SK-N-SH treated with all-trans-retinoic acid at 6 μM for 48 hours (cell line): ENCODE results near the gene DFFB.

ENCODE experiments used
- ATAC-seq: fragments of 200-7000 bp; cut with Tn5 transposase; 3 replicates; pipeline ENCODE4 v1.9.1; 2020; ENCODE audit warnings: mild to moderate bottlenecking, moderate library complexity
- BACH2 ChIP-seq: fragments of 250-450 bp; sonication (Bioruptor Pico); IDR thresholded peaks from 2 replicates; pipeline ENCODE4 v1.9.0; 2021; ENCODE audit warnings: mild to moderate bottlenecking, borderline replicate concordance
- CSDC2 ChIP-seq: fragments of 250-450 bp; sonication (Bioruptor Pico); IDR thresholded peaks from 2 replicates; pipeline ENCODE4 v1.5.0; 2020; ENCODE audit warnings: mild to moderate bottlenecking, moderate library complexity
- ESRRG ChIP-seq: fragments of 250-450 bp; sonication (Bioruptor Pico); IDR thresholded peaks from 2 replicates; pipeline ENCODE4 v1.6.1; 2021; ENCODE audit warnings: mild to moderate bottlenecking
- GLIS3 ChIP-seq: fragments of 250-450 bp; sonication (Bioruptor Pico); IDR thresholded peaks from 2 replicates; pipeline ENCODE4 v1.5.0; 2020; ENCODE audit warnings: mild to moderate bottlenecking, moderate library complexity
- OSR1 ChIP-seq: fragments of 250-450 bp; sonication (Bioruptor Pico); IDR thresholded peaks from 2 replicates; pipeline ENCODE4 v1.8.0; 2022; ENCODE audit warnings: moderate library complexity, mild to moderate bottlenecking, inconsistent platforms
- PATZ1 ChIP-seq: fragments of 250-450 bp; sonication (Bioruptor Pico); IDR thresholded peaks from 2 replicates; pipeline ENCODE4 v1.8.0; 2020; ENCODE audit warnings: mild to moderate bottlenecking, moderate library complexity, borderline replicate concordance
- POU6F1 ChIP-seq: fragments of 250-450 bp; sonication (Bioruptor Pico); IDR thresholded peaks from 2 replicates; pipeline ENCODE4 v1.8.0; 2021; ENCODE audit warnings: low read depth, mild to moderate bottlenecking, moderate library complexity, borderline replicate concordance
- PPARA ChIP-seq: fragments of 250-450 bp; sonication (Bioruptor Pico); IDR thresholded peaks from 2 replicates; pipeline ENCODE4 v1.5.0; 2020; ENCODE audit warnings: mild to moderate bottlenecking, borderline replicate concordance
- RARB ChIP-seq: fragments of 250-450 bp; sonication (Bioruptor Pico); IDR thresholded peaks from 2 replicates; pipeline ENCODE4 v1.8.0; 2021; ENCODE audit warnings: mild to moderate bottlenecking, moderate library complexity
- SNAI2 ChIP-seq: fragments of 250-450 bp; sonication (Bioruptor Pico); IDR thresholded peaks from 2 replicates; pipeline ENCODE4 v1.5.0; 2020; ENCODE audit warnings: mild to moderate bottlenecking, moderate library complexity
- TCF4 ChIP-seq: fragments of 250-450 bp; sonication (Bioruptor Pico); IDR thresholded peaks from 2 replicates; pipeline ENCODE4 v1.8.0; 2021; ENCODE audit warnings: mild to moderate bottlenecking, moderate library complexity, borderline replicate concordance
- TSHZ2 ChIP-seq: fragments of 250-450 bp; sonication (Bioruptor Pico); IDR thresholded peaks from 2 replicates; pipeline ENCODE4 v1.5.0; 2020; ENCODE audit warnings: mild to moderate bottlenecking, moderate library complexity
- ZC3H10 ChIP-seq: fragments of 250-450 bp; sonication (Bioruptor Pico); IDR thresholded peaks from 2 replicates; pipeline ENCODE4 v1.5.1; 2021; ENCODE audit warnings: mild to moderate bottlenecking, moderate library complexity
- ZFP3 ChIP-seq: fragments of 250-450 bp; sonication (Bioruptor Pico); IDR thresholded peaks from 2 replicates; pipeline ENCODE4 v1.5.0; 2020; ENCODE audit warnings: mild to moderate bottlenecking, moderate library complexity
- ZFP30 ChIP-seq: fragments of 450-650 bp; formaldehyde crosslinking; IDR thresholded peaks from 2 replicates; pipeline ENCODE4 v1.5.0; 2022; ENCODE audit warnings: mild to moderate bottlenecking, moderate library complexity
- ZNF565 ChIP-seq: fragments of 450-650 bp; formaldehyde crosslinking; conservative IDR thresholded peaks from 2 replicates; pipeline ENCODE4 v1.5.0; 2020; ENCODE audit warnings: low read depth, mild to moderate bottlenecking, moderate library complexity
- ZNF70 ChIP-seq: fragments of 450-650 bp; formaldehyde crosslinking; IDR thresholded peaks from 2 replicates; pipeline ENCODE4 v1.5.0; 2020; ENCODE audit warnings: mild to moderate bottlenecking, moderate library complexity
- ZNF8 ChIP-seq: fragments of 450-650 bp; formaldehyde crosslinking; IDR thresholded peaks from 2 replicates; pipeline ENCODE4 v1.5.0; 2020; ENCODE audit warnings: mild to moderate bottlenecking, moderate library complexity
- TF ChIP-seq, protein P1 (sequence below): fragments of 250-450 bp; sonication (Bioruptor Pico); IDR thresholded peaks from 2 replicates; pipeline ENCODE4 v1.5.1; 2021; ENCODE audit warnings: mild to moderate bottlenecking, moderate library complexity

DFFB gene

DNA sequence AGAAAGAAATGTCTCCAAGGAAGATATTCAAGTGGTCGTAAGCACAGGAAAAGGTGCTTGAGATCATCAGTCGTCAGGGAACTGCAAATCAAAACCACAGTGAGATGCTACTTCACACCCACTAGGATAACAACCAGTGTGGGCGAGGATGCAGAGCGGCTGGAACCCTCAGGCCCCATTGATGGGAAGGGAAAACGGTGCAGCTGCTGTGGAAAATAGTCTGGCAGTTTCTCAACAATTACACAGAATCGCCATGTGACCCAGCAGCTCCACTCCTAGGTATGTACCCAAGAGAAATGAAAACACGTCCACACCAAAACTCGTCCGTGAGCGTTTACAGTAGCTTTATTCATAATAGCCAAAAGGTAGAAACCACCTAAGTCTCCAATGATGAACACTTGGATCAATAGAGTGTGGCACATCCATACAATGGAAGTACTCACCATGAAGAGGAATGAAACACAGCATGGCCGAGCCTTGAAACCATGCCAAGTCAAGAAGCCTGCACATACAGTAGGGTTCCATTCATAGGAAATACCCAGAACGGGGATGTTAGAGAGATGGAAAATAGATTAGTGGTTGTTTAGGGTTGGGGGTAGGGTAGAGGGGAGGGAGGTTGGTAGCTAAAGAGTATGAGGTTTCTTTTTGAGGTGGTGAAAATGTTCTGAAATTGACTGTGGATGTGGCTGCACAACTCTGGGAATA lies 6.1 kb downstream of the DFFB start:
- no peak for ATAC-seq
- TF ChIP-seq CSDC2 (no peak), ESRRG (CRISPR knock-in tag) (no peak), ZNF70 (CRISPR knock-in tag) (no peak), ZNF565 (CRISPR knock-in tag) (no peak), ZFP3 (CRISPR knock-in tag) (no peak), OSR1 (CRISPR knock-in tag) (no peak), ZFP30 (no peak), POU6F1 (CRISPR knock-in tag) (no peak), ZNF8 (CRISPR knock-in tag) (no peak), TCF4 (CRISPR knock-in tag) (no peak), PATZ1 (CRISPR knock-in tag) (no peak), ZC3H10 (CRISPR knock-in tag) (no peak), RARB (CRISPR knock-in tag) (no peak), PPARA (CRISPR knock-in tag) (no peak), GLIS3 (CRISPR knock-in tag) (no peak), BACH2 (CRISPR knock-in tag) (no peak), SNAI2 (CRISPR knock-in tag) (no peak)

DNA sequence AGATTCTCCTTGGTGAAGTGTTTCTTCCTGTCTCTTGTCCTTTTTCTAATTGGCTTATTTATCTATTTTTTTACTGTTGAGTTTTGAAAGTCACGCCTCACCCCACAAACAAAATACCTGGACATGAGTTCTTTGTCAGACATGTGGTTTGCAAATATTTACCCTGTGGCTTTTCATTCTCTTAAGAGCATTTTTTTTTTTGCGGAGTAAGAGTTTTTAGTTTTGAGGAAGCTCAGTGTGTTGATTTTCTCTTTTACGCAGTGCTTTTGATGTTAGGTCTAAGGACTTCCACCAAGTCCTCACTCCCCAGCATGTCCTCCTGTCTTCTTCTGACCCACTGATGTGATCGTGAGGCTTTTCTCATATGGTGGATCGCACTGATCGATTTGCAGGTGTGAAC lies 7.6 kb downstream of the DFFB start:
- no peak for ATAC-seq
- TF ChIP-seq ZC3H10 (CRISPR knock-in tag) (no peak), TSHZ2 (CRISPR knock-in tag) (no peak)
- TF ChIP-seq, protein P1, sequence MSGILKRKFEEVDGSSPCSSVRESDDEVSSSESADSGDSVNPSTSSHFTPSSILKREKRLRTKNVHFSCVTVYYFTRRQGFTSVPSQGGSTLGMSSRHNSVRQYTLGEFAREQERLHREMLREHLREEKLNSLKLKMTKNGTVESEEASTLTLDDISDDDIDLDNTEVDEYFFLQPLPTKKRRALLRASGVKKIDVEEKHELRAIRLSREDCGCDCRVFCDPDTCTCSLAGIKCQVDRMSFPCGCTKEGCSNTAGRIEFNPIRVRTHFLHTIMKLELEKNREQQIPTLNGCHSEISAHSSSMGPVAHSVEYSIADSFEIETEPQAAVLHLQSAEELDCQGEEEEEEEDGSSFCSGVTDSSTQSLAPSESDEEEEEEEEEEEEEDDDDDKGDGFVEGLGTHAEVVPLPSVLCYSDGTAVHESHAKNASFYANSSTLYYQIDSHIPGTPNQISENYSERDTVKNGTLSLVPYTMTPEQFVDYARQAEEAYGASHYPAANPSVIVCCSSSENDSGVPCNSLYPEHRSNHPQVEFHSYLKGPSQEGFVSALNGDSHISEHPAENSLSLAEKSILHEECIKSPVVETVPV (CRISPR knock-in tag) = no peak

DNA sequence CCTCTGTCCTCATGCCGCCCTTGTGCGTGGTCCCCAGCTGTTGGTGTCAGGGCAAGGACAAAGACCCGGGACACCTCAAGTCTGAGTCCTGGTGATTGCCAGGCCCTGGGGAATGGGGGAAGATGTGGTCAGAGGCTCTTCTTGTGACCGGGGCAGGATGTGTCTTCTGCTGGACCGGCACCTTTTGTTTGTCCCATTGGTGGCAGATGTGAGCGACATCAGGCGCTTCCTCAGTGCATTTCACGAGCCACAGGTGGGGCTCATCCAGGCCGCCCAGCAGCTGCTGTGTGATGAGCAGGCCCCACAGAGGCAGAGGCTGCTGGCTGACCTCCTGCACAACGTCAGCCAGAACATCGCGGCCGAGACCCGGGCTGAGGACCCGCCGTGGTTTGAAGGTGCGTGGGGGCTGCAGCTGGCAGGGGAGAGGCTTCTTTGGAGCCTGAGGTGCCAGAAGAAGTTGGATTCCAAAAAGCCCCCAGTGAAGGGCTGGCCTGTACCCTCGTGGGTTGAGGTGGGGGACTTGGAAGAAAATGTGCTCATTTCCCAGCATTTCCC lies 8.4 kb downstream of the DFFB start:
- TF ChIP-seq TSHZ2 (CRISPR knock-in tag) = no peak
- no peak for TF ChIP-seq GLIS3 (CRISPR knock-in tag)
- TF ChIP-seq ZNF70 (CRISPR knock-in tag) = no peak
- no peak for TF ChIP-seq PPARA (CRISPR knock-in tag)
- ATAC-seq = no peak
